Stimulated activated naive B cell treated with anti-CD40 and anti-IgM and Interleukin-4, amounts not matched to agents 10 μg/mL and 1 μg/mL and 100 μg/mL, for 72 hours (primary cell): Measurements from ENCODE around the gene IGSF21.

Experiments used
- ATAC-seq, 2 donors: fragments of 150-1000 bp; cut with Tn5 transposase; replicated peaks; 2 replicates each; pipeline ENCODE4 v1.10.0; 2021; ENCODE audit warnings: moderate library complexity in 1 of 2
- DNase-seq: peaks from one replicate; pipeline ENCODE4 v3.0.0; 2021
- H3K27ac Mint-ChIP-seq: one replicate; pipeline ENCODE4 v1.8.0; 2022; ENCODE audit warnings: mild to moderate bottlenecking, mixed read lengths
- H3K27me3 Mint-ChIP-seq, 2 donors: one replicate each; pipeline ENCODE4 v1.8.0; 2022; ENCODE audit warnings: mixed read lengths in 2 of 2
- H3K36me3 Mint-ChIP-seq, 2 donors: one replicate each; pipeline ENCODE4 v1.8.0; 2022; ENCODE audit warnings: mixed read lengths in 2 of 2, mild to moderate bottlenecking in 1 of 2
- H3K4me1 Mint-ChIP-seq, 2 donors: one replicate each; pipeline ENCODE4 v1.8.0; 2022; ENCODE audit warnings: mixed read lengths in 2 of 2, mild to moderate bottlenecking in 1 of 2
- H3K4me3 Mint-ChIP-seq, 2 donors: one replicate each; pipeline ENCODE4 v1.8.0; 2022; ENCODE audit warnings: mild to moderate bottlenecking in 2 of 2, mixed read lengths in 2 of 2, moderate library complexity in 1 of 2
- H3K9me3 Mint-ChIP-seq, 2 donors: one replicate each; pipeline ENCODE4 v1.8.0; 2022; ENCODE audit warnings: mixed read lengths in 2 of 2, mild to moderate bottlenecking in 1 of 2

The IGSF21 gene

GRCh38 chr1:18107369-18108298 is at the start of gene IGSF21:
Gene IGSF21, plus strand, starts transcription at chr1:18107798. Its CDS starts 331 bp downstream, at chr1:18108129.
- Mint-ChIP-seq H3K27ac (peak within 1 kb of the TSS; percentile 72), H3K4me3 (peak within 1 kb of the TSS; percentile 8 to 10), H3K4me1 (peaks cover 18 to 28% of the 10 kb centered on the region in 2 donors), H3K36me3 (peaks cover 0 to 3% of the 10 kb centered on the region in 2 donors), H3K27me3 (peaks cover 69 to 84% of the 10 kb centered on the region in 2 donors), H3K9me3 (peaks cover 0 to 3% of the 10 kb centered on the region in 2 donors)
- no peak for ATAC-seq
- DNase-seq: no peak

- H3K36me3 Mint-ChIP-seq: no peaks in the 10 kb centered on the region
- H3K27ac Mint-ChIP-seq: no peak overlapping the region
- peaks cover 12 to 18% of the 10 kb centered on the region in 2 donors for H3K27me3 Mint-ChIP-seq
- H3K9me3 Mint-ChIP-seq: peaks cover 0 to 5% of the 10 kb centered on the region in 2 donors
- H3K4me3 Mint-ChIP-seq: no peak overlapping the region
- ATAC-seq: no peak
- H3K4me1 Mint-ChIP-seq: no peaks in the 10 kb centered on the region
- no peak for DNase-seq
Measured at GRCh38 chr1:18058206-18058921, 49.2 kb upstream of the IGSF21 start.

GRCh38 chr1:18058981-18059605 is 48.5 kb upstream of the IGSF21 start:
- DNase-seq: no peak
- Mint-ChIP-seq H3K27ac (no peak overlapping the region), H3K36me3 (no peaks in the 10 kb centered on the region), H3K4me1 (no peaks in the 10 kb centered on the region), H3K27me3 (peaks cover 17 to 18% of the 10 kb centered on the region in 2 donors), H3K9me3 (peaks cover 0 to 5% of the 10 kb centered on the region in 2 donors), H3K4me3 (no peak overlapping the region)
- no peak for ATAC-seq

GRCh38 chr1:18060366-18060765 is 47.2 kb upstream of the IGSF21 start:
- no peak for DNase-seq
- Mint-ChIP-seq H3K9me3 (peaks cover 0 to 2% of the 10 kb centered on the region in 2 donors), H3K27me3 (peaks cover 12 to 25% of the 10 kb centered on the region in 2 donors), H3K36me3 (no peaks in the 10 kb centered on the region), H3K4me3 (no peak overlapping the region), H3K27ac (no peak overlapping the region), H3K4me1 (no peaks in the 10 kb centered on the region)
- ATAC-seq: no peak

- Mint-ChIP-seq H3K27ac (no peak overlapping the region), H3K27me3 (peaks cover 13 to 27% of the 10 kb centered on the region in 2 donors), H3K4me1 (no peaks in the 10 kb centered on the region), H3K36me3 (no peaks in the 10 kb centered on the region), H3K4me3 (no peak overlapping the region), H3K9me3 (peaks cover 0 to 2% of the 10 kb centered on the region in 2 donors)
- DNase-seq (no peak), ATAC-seq (no peak)
Measured at GRCh38 chr1:18062185-18062584, 45.4 kb upstream of the IGSF21 start.

- H3K27ac Mint-ChIP-seq: no peak overlapping the region
- no peaks in the 10 kb centered on the region for H3K36me3 Mint-ChIP-seq
- H3K4me3 Mint-ChIP-seq: no peak overlapping the region
- H3K4me1 Mint-ChIP-seq: no peaks in the 10 kb centered on the region
- peaks cover 13% of the 10 kb centered on the region in 2 donors for H3K27me3 Mint-ChIP-seq
- DNase-seq (no peak), ATAC-seq (no peak)
- H3K9me3 Mint-ChIP-seq: peaks cover 0 to 2% of the 10 kb centered on the region in 2 donors
Measured at GRCh38 chr1:18064534-18064933, 43.1 kb upstream of the IGSF21 start.

- H3K4me3 Mint-ChIP-seq: no peak overlapping the region
- no peak overlapping the region for H3K27ac Mint-ChIP-seq
- DNase-seq: no peak
- H3K9me3 Mint-ChIP-seq: peaks cover 0 to 2% of the 10 kb centered on the region in 2 donors
- H3K36me3 Mint-ChIP-seq: no peaks in the 10 kb centered on the region
- no peaks in the 10 kb centered on the region for H3K4me1 Mint-ChIP-seq
- no peak for ATAC-seq
- H3K27me3 Mint-ChIP-seq: peaks cover 13 to 17% of the 10 kb centered on the region in 2 donors
Measured at GRCh38 chr1:18066576-18066975, 41.0 kb upstream of the IGSF21 start.

- no peaks in the 10 kb centered on the region for H3K9me3 Mint-ChIP-seq
- ATAC-seq (no peak), DNase-seq (no peak)
- H3K4me3 Mint-ChIP-seq: no peak overlapping the region
- H3K36me3 Mint-ChIP-seq: no peaks in the 10 kb centered on the region
- no peaks in the 10 kb centered on the region for H3K4me1 Mint-ChIP-seq
- no peak overlapping the region for H3K27ac Mint-ChIP-seq
- H3K27me3 Mint-ChIP-seq: peaks cover 6 to 14% of the 10 kb centered on the region in 2 donors
Measured at GRCh38 chr1:18069903-18070302, 37.7 kb upstream of the IGSF21 start.

- H3K27me3 Mint-ChIP-seq: peaks cover 0 to 11% of the 10 kb centered on the region in 2 donors
- no peaks in the 10 kb centered on the region for H3K4me1 Mint-ChIP-seq
- ATAC-seq (no peak), DNase-seq (no peak)
- no peaks in the 10 kb centered on the region for H3K36me3 Mint-ChIP-seq
- H3K27ac Mint-ChIP-seq: no peak overlapping the region
- H3K9me3 Mint-ChIP-seq: no peaks in the 10 kb centered on the region
- H3K4me3 Mint-ChIP-seq: no peak overlapping the region
Measured at GRCh38 chr1:18072066-18072465, 35.5 kb upstream of the IGSF21 start.

GRCh38 chr1:18073066-18073642 is 34.4 kb upstream of the IGSF21 start:
- H3K36me3 Mint-ChIP-seq: no peaks in the 10 kb centered on the region
- no peak for DNase-seq
- no peak overlapping the region for H3K4me3 Mint-ChIP-seq
- ATAC-seq: no peak
- H3K4me1 Mint-ChIP-seq: no peaks in the 10 kb centered on the region
- H3K9me3 Mint-ChIP-seq: no peaks in the 10 kb centered on the region
- no peak overlapping the region for H3K27ac Mint-ChIP-seq
- peaks cover 0 to 11% of the 10 kb centered on the region in 2 donors for H3K27me3 Mint-ChIP-seq

- H3K27ac Mint-ChIP-seq: no peak overlapping the region
- H3K4me3 Mint-ChIP-seq: no peak overlapping the region
- no peak for DNase-seq
- H3K9me3 Mint-ChIP-seq: no peaks in the 10 kb centered on the region
- H3K36me3 Mint-ChIP-seq: no peaks in the 10 kb centered on the region
- H3K4me1 Mint-ChIP-seq: no peaks in the 10 kb centered on the region
- ATAC-seq: no peak
- peaks cover 8 to 13% of the 10 kb centered on the region in 2 donors for H3K27me3 Mint-ChIP-seq
Measured at GRCh38 chr1:18077657-18078215, 29.9 kb upstream of the IGSF21 start.

- Mint-ChIP-seq H3K27me3 (peaks cover 8 to 23% of the 10 kb centered on the region in 2 donors), H3K9me3 (no peaks in the 10 kb centered on the region), H3K27ac (no peak overlapping the region), H3K4me3 (no peak overlapping the region), H3K4me1 (no peaks in the 10 kb centered on the region), H3K36me3 (no peaks in the 10 kb centered on the region)
- no peak for ATAC-seq
- no peak for DNase-seq
Measured at GRCh38 chr1:18079941-18080735, 27.5 kb upstream of the IGSF21 start.

GRCh38 chr1:18085387-18086074 is 22.1 kb upstream of the IGSF21 start:
- no peak for ATAC-seq
- H3K9me3 Mint-ChIP-seq: no peaks in the 10 kb centered on the region
- H3K4me3 Mint-ChIP-seq: no peak overlapping the region
- H3K36me3 Mint-ChIP-seq: no peaks in the 10 kb centered on the region
- peaks cover 0 to 31% of the 10 kb centered on the region in 2 donors for H3K27me3 Mint-ChIP-seq
- H3K4me1 Mint-ChIP-seq: no peaks in the 10 kb centered on the region
- no peak overlapping the region for H3K27ac Mint-ChIP-seq
- DNase-seq: no peak
